Omental fat pad (tissue), 4 donors: Measurements from ENCODE around the gene TFAM. TPM values are rescaled to one million over a fixed set of nuclear protein-coding genes. Genes with fewer than 3 reads are reported as not detected.
A peak's percentile ranks its signal among the peaks of the same experiment; 100 is the strongest.

Experiments used
- ATAC-seq: fragments of 150-250 bp; one replicate; pipeline ENCODE4 v1.9.1; 2016; ENCODE audit warnings: mild to moderate bottlenecking, moderate library complexity; ENCODE audit not compliant: low FRiP score
- DNase-seq: peaks from one replicate; pipeline ENCODE4 v3.0.0-alpha.2; 2019; ENCODE audit warnings: low spot score
- CTCF ChIP-seq, 3 donors: fragments of 450-650 bp; IDR thresholded peaks; one replicate each; pipeline ENCODE4 v1.5.1; 2016 to 2017; ENCODE audit warnings: antibody characterized with exemption in 3 of 3, mild to moderate bottlenecking in 3 of 3, moderate library complexity in 2 of 3
- total RNA-seq, 4 donors: library from RNA; depleted of rRNA; stranded (reverse); fragments of >200 nt; gene quantifications; one replicate each; pipeline ENCODE4 v1.1.0, GENCODE V29; 2016

Gene TFAM
- total RNA-seq, 4 donors from 2014 or later: 21.7 to 28.2 (median 23.1) TPM

DNA sequence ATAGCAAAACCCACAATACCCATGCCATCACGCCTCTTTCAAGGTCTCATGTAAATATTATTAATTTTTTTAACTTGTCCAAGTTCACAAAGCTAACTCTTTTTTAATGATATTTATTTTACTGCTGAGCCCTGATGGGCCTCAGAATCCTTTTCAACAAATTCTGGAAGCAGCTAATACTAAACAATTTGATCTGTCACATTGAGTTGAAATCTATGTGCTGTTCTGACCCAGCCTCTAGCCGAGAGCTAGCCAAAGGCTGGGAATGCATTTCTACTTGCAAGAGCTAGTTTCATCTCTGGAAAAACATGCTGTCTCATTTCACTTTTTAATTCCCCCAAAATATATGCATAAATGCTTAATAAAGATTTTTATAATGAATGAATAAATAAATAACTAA, 47.9 kb downstream of the TFAM start:
- TF ChIP-seq CTCF (IDR thresholded peaks at IDR 0.05): no peak
- no peak for DNase-seq
- ATAC-seq: no peak

- ATAC-seq (no peak), DNase-seq (no peak)
- TF ChIP-seq CTCF (IDR thresholded peaks at IDR 0.05): no peak
Measured at GRCh38 chr10:58433571-58433970, 48.4 kb downstream of the TFAM start.

- ATAC-seq (peak; percentile 77), DNase-seq (no peak)
- TF ChIP-seq CTCF (IDR thresholded peaks at IDR 0.05): no peak
Measured at GRCh38 chr10:58435297-58435985, 50.2 kb downstream of the TFAM start.

GRCh38 chr10:58436071-58436470, 50.9 kb downstream of the TFAM start:
- ATAC-seq: no peak
- TF ChIP-seq CTCF (IDR thresholded peaks at IDR 0.05): no peak
- DNase-seq: no peak

DNA sequence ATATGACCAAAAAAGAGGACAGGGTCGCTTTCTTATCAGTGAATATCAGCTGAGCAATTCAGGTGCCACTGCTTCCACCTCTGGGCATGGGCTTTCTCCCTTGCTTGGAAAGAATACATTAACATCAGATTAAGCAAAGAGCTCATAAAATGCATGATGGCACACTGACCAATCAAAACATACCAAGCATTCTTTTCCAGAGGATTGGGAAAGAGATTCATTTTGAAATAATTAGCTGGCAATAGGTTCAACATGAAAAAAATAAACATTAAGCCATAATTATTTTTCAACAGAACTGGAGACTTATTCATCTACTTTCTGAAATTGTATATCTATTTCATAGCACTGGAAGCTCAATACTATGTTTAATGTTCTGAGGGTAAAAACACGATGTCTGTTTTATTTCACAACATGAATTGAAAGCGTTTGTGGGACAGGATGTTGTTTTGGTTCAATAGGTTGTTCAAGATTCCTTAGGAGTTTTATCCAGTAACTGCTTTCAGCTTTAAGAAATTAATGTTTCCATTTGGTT, 53.2 kb downstream of the TFAM start:
- peak; percentile 69 for ATAC-seq

GRCh38 chr10:58438986-58439385, 53.8 kb downstream of the TFAM start:
- DNase-seq (no peak), ATAC-seq (no peak)
- TF ChIP-seq CTCF (IDR thresholded peaks at IDR 0.05): no peak

More for the DNA sequence above, 53.2 kb downstream of the TFAM start:
- DNase-seq: no peak
- TF ChIP-seq CTCF (IDR thresholded peaks at IDR 0.05): no peak
